Epithelial cell of esophagus (primary cell): ENCODE results near the gene AUTS2.
A peak's percentile ranks its signal among the peaks of the same experiment; 100 is the strongest.

Experiments used
- DNase-seq: peaks from one replicate; pipeline ENCODE4 v3.0.0; 2010; ENCODE audit warnings: low read depth
- H3K4me3 ChIP-seq: 2 replicates; pipeline ENCODE4 v1.5.1; 2011; ENCODE audit warnings: mild to moderate bottlenecking, low read length, control low read depth
- CTCF ChIP-seq: IDR thresholded peaks from 2 replicates; pipeline ENCODE4 v1.5.1; 2011; ENCODE audit warnings: low read depth, mild to moderate bottlenecking, low read length, control low read depth, inconsistent platforms; ENCODE audit not compliant: insufficient read depth; ENCODE audit errors: missing control alignments

Gene AUTS2

GRCh38 chr7:70317356-70317755, 719.1 kb downstream of the AUTS2 start:
- no peak for TF ChIP-seq CTCF
- peak; percentile 83 for DNase-seq
- no peak overlapping the region for H3K4me3 ChIP-seq

- H3K4me3 ChIP-seq = no peak overlapping the region
- no peak for DNase-seq
- TF ChIP-seq CTCF = no peak
Measured at GRCh38 chr7:70318511-70318910, 720.2 kb downstream of the AUTS2 start.

- DNase-seq = no peak
- H3K4me3 ChIP-seq = no peak overlapping the region
- no peak for TF ChIP-seq CTCF
Measured at GRCh38 chr7:70319057-70319456, 720.8 kb downstream of the AUTS2 start.

- peak; percentile 79 for DNase-seq
- no peak for TF ChIP-seq CTCF
- H3K4me3 ChIP-seq = no peak overlapping the region
Measured at GRCh38 chr7:70321016-70321590, 722.8 kb downstream of the AUTS2 start.

- TF ChIP-seq CTCF = no peak
- no peak overlapping the region for H3K4me3 ChIP-seq
- DNase-seq = no peak
Measured at GRCh38 chr7:70322856-70323255, 724.6 kb downstream of the AUTS2 start.

- TF ChIP-seq CTCF = no peak
- no peak overlapping the region for H3K4me3 ChIP-seq
- DNase-seq = peak; percentile 88
Measured at GRCh38 chr7:70325509-70326101, 727.3 kb downstream of the AUTS2 start.

- no peak for DNase-seq
- H3K4me3 ChIP-seq = no peak overlapping the region
- TF ChIP-seq CTCF = no peak
Measured at GRCh38 chr7:70334295-70334694, 736.0 kb downstream of the AUTS2 start.
